Measurements from ENCODE around the gene TTYH2.

DNA sequence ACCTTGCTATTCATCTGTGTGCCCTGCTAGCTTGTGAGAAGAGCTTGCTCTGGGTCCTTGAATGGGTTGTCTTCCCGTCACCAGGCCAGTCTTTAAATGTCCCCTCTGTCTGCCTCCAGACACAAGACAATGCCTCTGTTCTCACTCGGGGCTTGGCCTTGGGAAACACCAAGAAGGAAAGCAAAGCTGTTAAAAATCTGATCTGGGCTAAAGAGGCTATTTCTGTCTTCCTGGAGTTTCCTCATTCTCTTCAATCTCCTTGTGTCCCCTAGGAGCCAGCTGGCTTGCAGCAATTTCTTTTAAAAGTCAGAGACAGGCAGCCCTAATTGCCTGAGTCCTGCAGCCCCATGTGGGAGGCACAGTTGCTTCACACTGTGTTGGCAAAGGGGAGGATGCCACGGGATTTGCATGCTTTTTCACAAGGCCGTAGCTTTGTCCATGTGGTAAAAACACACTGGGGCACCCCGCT, 63.2 kb downstream of the TTYH2 start:
- TF ChIP-seq POLR2A (IDR thresholded peaks at IDR 0.05; ENCODE audit: low read depth, low read length): no peak
- TF ChIP-seq POLR2AphosphoS5 (IDR thresholded peaks at IDR 0.05; ENCODE audit: low read depth, low read length): no peak

Measured in GM12891 (cell line).